Stromal cell of bone marrow (primary cell): ENCODE data around the gene RIPK4.

ENCODE experiments used
- DNase-seq: peaks from one replicate; pipeline ENCODE4 v3.0.0-alpha.2; 2012; ENCODE audit warnings: low read depth

RIPK4 gene

GRCh38 chr21:41753006-41753898, 13.6 kb downstream of the RIPK4 start:
- DNase-seq: no peak

- peak; percentile 62 for DNase-seq
Observed at GRCh38 chr21:41752231-41752681, 14.6 kb downstream of the RIPK4 start.

- DNase-seq: no peak
Observed at GRCh38 chr21:41751611-41752011, 15.2 kb downstream of the RIPK4 start.

- DNase-seq: no peak
Observed at GRCh38 chr21:41750532-41751151, 16.2 kb downstream of the RIPK4 start.

- no peak for DNase-seq
Observed at GRCh38 chr21:41750051-41750450, 16.8 kb downstream of the RIPK4 start.

GRCh38 chr21:41749286-41749685, 17.6 kb downstream of the RIPK4 start:
- DNase-seq: no peak

- DNase-seq: no peak
Observed at GRCh38 chr21:41747943-41748738, 18.7 kb downstream of the RIPK4 start.

GRCh38 chr21:41746744-41747006, 20.2 kb downstream of the RIPK4 start:
- no peak for DNase-seq

GRCh38 chr21:41745971-41746743, 20.7 kb downstream of the RIPK4 start:
- no peak for DNase-seq

GRCh38 chr21:41745026-41745820, 21.6 kb downstream of the RIPK4 start:
- no peak for DNase-seq

GRCh38 chr21:41744028-41744930, 22.6 kb downstream of the RIPK4 start:
- DNase-seq: no peak

GRCh38 chr21:41743321-41744027, 23.4 kb downstream of the RIPK4 start:
- no peak for DNase-seq

GRCh38 chr21:41742073-41742875, 24.6 kb downstream of the RIPK4 start:
- DNase-seq: no peak

- no peak for DNase-seq
Observed at GRCh38 chr21:41741253-41742072, 25.4 kb downstream of the RIPK4 start.

- DNase-seq: no peak
Observed at GRCh38 chr21:41740604-41741252, 26.1 kb downstream of the RIPK4 start.

- no peak for DNase-seq
Observed at GRCh38 chr21:41739936-41740335, 26.9 kb downstream of the RIPK4 start.

GRCh38 chr21:41739011-41739410, 27.8 kb downstream of the RIPK4 start:
- DNase-seq: no peak
